Measurements from ENCODE around the gene LRRFIP2. TPM values are rescaled to one million over a fixed set of nuclear protein-coding genes. Genes with fewer than 3 reads are reported as not detected.

LRRFIP2 gene
- total and polyA plus RNA-seq, 2 of the 4 experiments (the other 2 are of a cell fraction), result 20.6 to 31.0 TPM

DNA sequence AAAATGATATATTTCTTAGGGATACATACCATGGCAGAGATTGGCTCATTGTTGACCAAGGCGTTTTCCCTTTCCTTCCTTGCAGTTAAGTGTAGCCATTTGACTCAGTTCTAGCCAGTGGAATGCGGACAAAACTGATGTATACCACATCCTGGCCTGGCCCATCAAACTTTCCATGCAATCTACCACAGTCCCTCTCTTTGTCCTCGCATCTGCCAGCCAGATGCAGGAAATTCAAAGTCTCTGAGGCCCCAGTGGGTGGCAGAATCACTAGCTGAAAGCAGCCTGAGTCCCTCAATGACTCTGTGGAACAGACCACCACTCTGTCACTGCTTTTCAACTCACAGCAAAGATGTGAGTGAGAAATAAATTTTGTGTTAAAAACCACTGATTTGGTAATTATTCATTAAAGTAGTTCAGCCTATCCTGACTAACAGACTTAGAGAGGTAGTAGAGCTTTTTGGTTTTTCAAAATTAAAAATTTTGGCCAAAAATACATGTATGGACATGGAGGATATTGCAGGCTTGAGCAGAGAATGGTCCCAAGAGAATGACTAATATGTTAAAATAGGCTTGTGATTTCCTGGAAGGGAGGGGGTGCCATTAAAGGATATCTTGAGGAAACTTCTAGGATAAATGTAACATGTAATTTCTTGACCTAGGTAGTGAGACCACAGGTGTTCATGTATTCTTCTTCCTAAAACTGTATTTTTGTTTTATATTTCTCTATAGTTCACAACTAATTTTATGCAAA lies 10.9 kb downstream of the LRRFIP2 start:
- H3K4me2 ChIP-seq (ENCODE audit: low read depth, low read length), result no peak overlapping the region
- H3K9ac ChIP-seq (ENCODE audit: low read depth, low read length), result no peak overlapping the region
- no peak overlapping the region for H2BK15ac ChIP-seq (ENCODE audit: low read depth, low read length)
- H2BK5ac ChIP-seq (ENCODE audit: low read depth, low read length, poor library complexity, severe bottlenecking), result peak overlapping the region; percentile 62
- no peak overlapping the region for H2AK9ac ChIP-seq (replicated peaks; ENCODE audit: low read depth, low read length, poor library complexity)
- H2BK20ac ChIP-seq (ENCODE audit: low read depth, low read length), result peak overlapping the region; percentile 61; the same call in 1 of the 2 replicates
- H3K27me3 ChIP-seq (ENCODE audit: control insufficient read depth, insufficient read depth, low read length), result no peaks in the 10 kb centered on the region
- no peak overlapping the region for H4K5ac ChIP-seq (ENCODE audit: low read depth, low read length)
- dilution Hi-C loops (cut with HindIII; ENCODE audit: low sequenced_read_pairs, unreplicated experiment), result no loop called here
- ChIA-PET CTCF (no interaction called here), POLR2A (ENCODE audit: unreplicated experiment) (no interaction called here)
- H3K4me1 ChIP-seq (ENCODE audit: control insufficient read depth, insufficient read depth, low read length), result peaks cover 3% of the 10 kb centered on the region; the same call in 1 of the 2 replicates
- H3K79me1 ChIP-seq (ENCODE audit: low read depth in 1 of 2, low read length in 2 of 2), result peaks cover 26 to 52% of the 10 kb centered on the region in 2 experiments
- H3K36me3 ChIP-seq (ENCODE audit: control insufficient read depth, insufficient read depth, low read length), result peaks cover 7% of the 10 kb centered on the region
- intact Hi-C loops (cut with micrococcal nuclease), result no loop called here
- peak overlapping the region; percentile 14 for H3K23ac ChIP-seq (ENCODE audit: low read depth, low read length)
- H3K9me1 ChIP-seq (ENCODE audit: insufficient read depth, low read length), result peaks cover 4% of the 10 kb centered on the region; the same call in 1 of the 2 replicates
- H2BK120ac ChIP-seq (ENCODE audit: low read depth, low read length), result peak overlapping the region; percentile 82
- peak; percentile 51 for ATAC-seq (ENCODE audit: low read depth)
- in situ Hi-C loops (cut with MboI; ENCODE audit: low sequenced_read_pairs), result no loop called here
- peaks cover 5% of the 10 kb centered on the region for H4K20me1 ChIP-seq (ENCODE audit: insufficient read depth, low read length)
- H3K27ac ChIP-seq (ENCODE audit: insufficient read depth, low read length), result peak overlapping the region; percentile 1; the same call in 1 of the 2 replicates
- no peaks in the 10 kb centered on the region for H3K9me3 ChIP-seq (ENCODE audit: control insufficient read depth, insufficient read depth, low read length)
- H2AFZ ChIP-seq (replicated peaks; ENCODE audit: low read length, poor library complexity), result no peak overlapping the region
- H3K4me3 ChIP-seq (ENCODE audit: insufficient read depth, low read depth, low read length), result no peak overlapping the region
- no peak overlapping the region for H3K56ac ChIP-seq (ENCODE audit: extremely low read depth, insufficient read depth, low read length)
- peak overlapping the region; percentile 87 for H3K14ac ChIP-seq (replicated peaks; ENCODE audit: low read depth, low read length)
- DNase-seq, result peak; percentile 82
- H3K4ac ChIP-seq (ENCODE audit: low read depth, low read length), result peak overlapping the region; percentile 63
- peak overlapping the region in 1 of 2 experiments; percentile 76; a peak in 2 of 4 replicates for H4K8ac ChIP-seq (ENCODE audit: low read depth in 2 of 2, low read length in 2 of 2)
- WGBS, 2 experiments (ENCODE audit: extremely low coverage in 2 of 2, insufficient read length in 1 of 2), result no CpG with 5 or more reads among the region's 3 CpGs
- BruUV-seq (replicated peaks), result no TSS peak
- H3K18ac ChIP-seq (ENCODE audit: low read depth, low read length), result peak overlapping the region; percentile 5; the same call in 1 of the 2 replicates
- H4K91ac ChIP-seq (ENCODE audit: insufficient read depth, low read depth, low read length), result peak overlapping the region; percentile 19; the same call in 1 of the 2 replicates
- H2AK5ac ChIP-seq (ENCODE audit: low read depth, low read length), result peak overlapping the region; percentile 27; the same call in 1 of the 2 replicates
- TF ChIP-seq, protein P1, sequence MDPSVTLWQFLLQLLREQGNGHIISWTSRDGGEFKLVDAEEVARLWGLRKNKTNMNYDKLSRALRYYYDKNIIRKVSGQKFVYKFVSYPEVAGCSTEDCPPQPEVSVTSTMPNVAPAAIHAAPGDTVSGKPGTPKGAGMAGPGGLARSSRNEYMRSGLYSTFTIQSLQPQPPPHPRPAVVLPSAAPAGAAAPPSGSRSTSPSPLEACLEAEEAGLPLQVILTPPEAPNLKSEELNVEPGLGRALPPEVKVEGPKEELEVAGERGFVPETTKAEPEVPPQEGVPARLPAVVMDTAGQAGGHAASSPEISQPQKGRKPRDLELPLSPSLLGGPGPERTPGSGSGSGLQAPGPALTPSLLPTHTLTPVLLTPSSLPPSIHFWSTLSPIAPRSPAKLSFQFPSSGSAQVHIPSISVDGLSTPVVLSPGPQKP (IDR thresholded peaks at IDR 0.05; ENCODE audit: borderline replicate concordance, low read depth, low read length), result no peak
- TF ChIP-seq, protein P2, sequence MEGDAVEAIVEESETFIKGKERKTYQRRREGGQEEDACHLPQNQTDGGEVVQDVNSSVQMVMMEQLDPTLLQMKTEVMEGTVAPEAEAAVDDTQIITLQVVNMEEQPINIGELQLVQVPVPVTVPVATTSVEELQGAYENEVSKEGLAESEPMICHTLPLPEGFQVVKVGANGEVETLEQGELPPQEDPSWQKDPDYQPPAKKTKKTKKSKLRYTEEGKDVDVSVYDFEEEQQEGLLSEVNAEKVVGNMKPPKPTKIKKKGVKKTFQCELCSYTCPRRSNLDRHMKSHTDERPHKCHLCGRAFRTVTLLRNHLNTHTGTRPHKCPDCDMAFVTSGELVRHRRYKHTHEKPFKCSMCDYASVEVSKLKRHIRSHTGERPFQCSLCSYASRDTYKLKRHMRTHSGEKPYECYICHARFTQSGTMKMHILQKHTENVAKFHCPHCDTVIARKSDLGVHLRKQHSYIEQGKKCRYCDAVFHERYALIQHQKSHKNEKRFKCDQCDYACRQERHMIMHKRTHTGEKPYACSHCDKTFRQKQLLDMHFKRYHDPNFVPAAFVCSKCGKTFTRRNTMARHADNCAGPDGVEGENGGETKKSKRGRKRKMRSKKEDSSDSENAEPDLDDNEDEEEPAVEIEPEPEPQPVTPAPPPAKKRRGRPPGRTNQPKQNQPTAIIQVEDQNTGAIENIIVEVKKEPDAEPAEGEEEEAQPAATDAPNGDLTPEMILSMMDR (conservative IDR thresholded peaks at IDR 0.05; ENCODE audit: low read depth, low read length), result no peak
- TF ChIP-seq MXI1 (IDR thresholded peaks at IDR 0.05; ENCODE audit: borderline replicate concordance, low read depth, low read length) (no peak), FOS (IDR thresholded peaks at IDR 0.05; ENCODE audit: low read depth, low read length) (no peak), SMC3 (IDR thresholded peaks at IDR 0.05; ENCODE audit: low read depth, low read length) (no peak), CHD1 (IDR thresholded peaks at IDR 0.05; ENCODE audit: low read depth, low read length) (no peak), NFE2L2 (IDR thresholded peaks at IDR 0.05; ENCODE audit: low read depth, low read length) (no peak), POLR2A (IDR thresholded peaks at IDR 0.05; ENCODE audit: low read depth, low read length) (no peak), CEBPB (IDR thresholded peaks at IDR 0.05; ENCODE audit: low read depth, low read length) (no peak), USF2 (IDR thresholded peaks at IDR 0.05; ENCODE audit: low read depth, low read length) (no peak), BHLHE40 (IDR thresholded peaks at IDR 0.05; ENCODE audit: low read depth, low read length) (no peak), MAFK (IDR thresholded peaks at IDR 0.05; ENCODE audit: low read depth, low read length) (no peak), MAZ (IDR thresholded peaks at IDR 0.05; ENCODE audit: borderline replicate concordance, low read depth, low read length) (no peak), RAD21 (IDR thresholded peaks at IDR 0.05; ENCODE audit: low read length) (no peak), RFX5 (IDR thresholded peaks at IDR 0.05; ENCODE audit: low read depth, low read length) (no peak)

Measured in IMR-90 (cell line).